ENCODE measurements around the gene OR6C2. TPM values are rescaled to one million over a fixed set of nuclear protein-coding genes. Genes with fewer than 3 reads are reported as not detected.
"Not testable (repeated sequence)": the region's sequence is repeated elsewhere in the genome, so short reads cannot be mapped to it uniquely, and the experiment has no call there.

The OR6C2 gene
- total RNA-seq, 1 donor from 2014 or later, result not detected

DNA sequence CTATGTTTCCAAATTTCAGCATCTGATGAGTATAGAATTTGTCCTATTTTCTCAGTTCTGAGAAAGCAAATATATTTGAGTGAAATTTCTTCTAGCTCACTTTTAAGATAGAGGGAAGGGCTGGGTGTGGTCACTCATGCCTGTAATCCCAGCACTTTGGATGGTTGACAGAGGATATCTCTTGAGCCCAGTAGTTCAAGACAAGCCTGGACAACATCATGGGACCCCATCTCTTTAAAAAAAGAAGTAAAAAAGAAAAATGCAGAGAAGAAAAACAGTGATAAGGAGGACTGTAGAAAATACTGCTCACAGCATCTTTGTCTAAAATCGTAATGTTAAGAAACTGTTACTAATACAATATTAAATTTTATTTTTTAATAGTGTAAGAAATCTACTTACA, 28.4 kb downstream of the OR6C2 start:
- no peak overlapping the region for H3K4me3 ChIP-seq (ENCODE audit: low read depth, low read length)
- no peak for DNase-seq (ENCODE audit: low read depth)
- H3K27me3 ChIP-seq (ENCODE audit: control insufficient read depth, insufficient read depth, low read length), result no peaks in the 10 kb centered on the region
- H3K36me3 ChIP-seq (ENCODE audit: control insufficient read depth, insufficient read depth, low read length), result no peaks in the 10 kb centered on the region
- TF ChIP-seq, protein P1, sequence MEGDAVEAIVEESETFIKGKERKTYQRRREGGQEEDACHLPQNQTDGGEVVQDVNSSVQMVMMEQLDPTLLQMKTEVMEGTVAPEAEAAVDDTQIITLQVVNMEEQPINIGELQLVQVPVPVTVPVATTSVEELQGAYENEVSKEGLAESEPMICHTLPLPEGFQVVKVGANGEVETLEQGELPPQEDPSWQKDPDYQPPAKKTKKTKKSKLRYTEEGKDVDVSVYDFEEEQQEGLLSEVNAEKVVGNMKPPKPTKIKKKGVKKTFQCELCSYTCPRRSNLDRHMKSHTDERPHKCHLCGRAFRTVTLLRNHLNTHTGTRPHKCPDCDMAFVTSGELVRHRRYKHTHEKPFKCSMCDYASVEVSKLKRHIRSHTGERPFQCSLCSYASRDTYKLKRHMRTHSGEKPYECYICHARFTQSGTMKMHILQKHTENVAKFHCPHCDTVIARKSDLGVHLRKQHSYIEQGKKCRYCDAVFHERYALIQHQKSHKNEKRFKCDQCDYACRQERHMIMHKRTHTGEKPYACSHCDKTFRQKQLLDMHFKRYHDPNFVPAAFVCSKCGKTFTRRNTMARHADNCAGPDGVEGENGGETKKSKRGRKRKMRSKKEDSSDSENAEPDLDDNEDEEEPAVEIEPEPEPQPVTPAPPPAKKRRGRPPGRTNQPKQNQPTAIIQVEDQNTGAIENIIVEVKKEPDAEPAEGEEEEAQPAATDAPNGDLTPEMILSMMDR (IDR thresholded peaks at IDR 0.05; ENCODE audit: insufficient read depth, low read length, poor library complexity, severe bottlenecking), result no peak

DNA sequence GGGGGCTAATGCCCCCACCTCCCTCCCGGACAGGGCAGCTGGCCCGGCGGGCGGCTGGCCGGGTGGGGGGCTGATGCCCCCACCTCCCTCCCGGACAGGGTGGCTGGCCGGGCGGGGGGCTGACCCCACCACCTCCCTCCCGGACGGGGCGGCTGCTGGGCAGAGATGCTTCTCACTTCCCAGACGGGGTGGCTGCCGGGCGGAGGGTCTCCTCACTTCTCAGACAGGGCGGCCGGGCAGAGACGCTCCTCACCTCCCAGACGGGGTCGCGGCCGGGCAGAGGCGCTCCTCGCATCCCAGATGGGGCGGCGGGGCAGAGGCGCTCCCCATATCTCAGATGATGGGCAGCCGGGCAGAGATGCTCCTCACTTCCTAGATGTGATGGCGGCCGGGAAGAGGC, 35.3 kb downstream of the OR6C2 start:
- H3K27me3 ChIP-seq (ENCODE audit: control insufficient read depth, insufficient read depth, low read length); H3K36me3 ChIP-seq (ENCODE audit: control insufficient read depth, insufficient read depth, low read length); DNase-seq (ENCODE audit: low read depth); H3K4me3 ChIP-seq (ENCODE audit: low read depth, low read length): not testable (repeated sequence)

DNA sequence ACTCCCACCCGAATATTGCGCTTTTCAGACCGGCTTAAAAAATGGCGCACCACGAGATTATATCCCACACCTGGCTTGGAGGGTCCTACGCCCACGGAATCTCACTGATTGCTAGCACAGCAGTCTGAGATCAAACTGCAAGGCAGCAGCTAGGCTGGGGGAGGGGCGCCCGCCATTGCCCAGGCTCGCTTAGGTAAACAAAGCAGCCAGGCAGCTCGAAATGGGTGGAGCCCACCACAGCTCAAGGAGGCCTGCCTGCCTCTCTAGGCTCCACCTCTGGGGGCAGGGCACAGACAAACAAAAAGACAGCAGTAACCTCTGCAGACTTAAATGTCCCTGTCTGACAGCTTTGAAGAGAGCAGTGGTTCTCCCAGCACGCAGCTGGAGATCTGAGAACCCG, 40.4 kb downstream of the OR6C2 start:
- H3K27me3 ChIP-seq (ENCODE audit: control insufficient read depth, insufficient read depth, low read length); DNase-seq (ENCODE audit: low read depth); H3K4me3 ChIP-seq (ENCODE audit: low read depth, low read length); H3K36me3 ChIP-seq (ENCODE audit: control insufficient read depth, insufficient read depth, low read length): not testable (repeated sequence)

DNA sequence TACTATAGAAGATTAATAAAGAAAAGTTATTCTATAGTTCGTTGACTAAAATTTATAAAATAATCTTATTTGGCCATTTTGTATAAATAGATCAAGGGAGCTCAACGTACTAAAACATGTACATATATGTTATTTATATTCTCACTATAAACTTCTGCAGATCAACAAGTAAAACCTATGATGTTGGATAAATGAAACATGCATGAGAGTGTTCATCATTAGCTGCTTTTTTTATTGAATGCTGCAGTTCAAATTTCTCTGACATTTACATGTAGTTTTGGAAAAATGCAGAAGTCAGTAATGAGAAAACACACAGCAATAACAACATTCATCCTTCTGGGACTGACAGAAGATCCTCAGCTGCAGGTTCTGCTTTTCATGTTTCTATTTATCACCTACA, 48.2 kb downstream of the OR6C2 start, which contains the start of gene OR6C68:
TSS of gene OR6C68 (plus strand) at position 301 of the 400 bp plus-strand sequence. CDS start at position 301, 0 bp downstream.
- TF ChIP-seq, protein P1 (IDR thresholded peaks at IDR 0.05; ENCODE audit: insufficient read depth, low read length, poor library complexity, severe bottlenecking), result no peak
- Histone ChIP-seq H3K4me3 (ENCODE audit: low read depth, low read length) (no peak within 1 kb of the TSS), H3K27me3 (ENCODE audit: control insufficient read depth, insufficient read depth, low read length) (no peaks in the 10 kb centered on the region), H3K36me3 (ENCODE audit: control insufficient read depth, insufficient read depth, low read length) (no peaks in the 10 kb centered on the region)
- no peak for DNase-seq (ENCODE audit: low read depth)

DNA sequence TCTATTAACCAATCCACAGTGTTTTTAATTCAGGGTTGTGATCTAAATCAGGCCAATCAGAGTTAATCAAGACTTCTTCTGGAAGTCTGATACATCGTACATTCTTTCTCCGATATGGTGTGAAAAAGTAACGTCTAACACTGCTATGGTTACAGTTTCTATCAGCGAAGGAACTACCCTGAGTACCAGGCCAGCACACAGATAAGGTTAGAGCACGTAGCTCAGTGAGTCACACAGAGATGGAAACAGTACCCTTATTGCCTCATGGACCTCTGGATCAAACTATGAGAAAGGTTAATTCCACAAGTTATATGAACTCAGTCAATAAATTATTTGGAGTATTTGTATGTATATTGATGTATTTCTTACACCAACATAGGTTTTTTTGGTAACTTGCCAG, 51.6 kb downstream of the OR6C2 start:
- no peaks in the 10 kb centered on the region for H3K27me3 ChIP-seq (ENCODE audit: control insufficient read depth, insufficient read depth, low read length)
- H3K36me3 ChIP-seq (ENCODE audit: control insufficient read depth, insufficient read depth, low read length), result no peaks in the 10 kb centered on the region
- no peak overlapping the region for H3K4me3 ChIP-seq (ENCODE audit: low read depth, low read length)
- TF ChIP-seq, protein P1 (IDR thresholded peaks at IDR 0.05; ENCODE audit: insufficient read depth, low read length, poor library complexity, severe bottlenecking), result no peak
- no peak for DNase-seq (ENCODE audit: low read depth)

DNA sequence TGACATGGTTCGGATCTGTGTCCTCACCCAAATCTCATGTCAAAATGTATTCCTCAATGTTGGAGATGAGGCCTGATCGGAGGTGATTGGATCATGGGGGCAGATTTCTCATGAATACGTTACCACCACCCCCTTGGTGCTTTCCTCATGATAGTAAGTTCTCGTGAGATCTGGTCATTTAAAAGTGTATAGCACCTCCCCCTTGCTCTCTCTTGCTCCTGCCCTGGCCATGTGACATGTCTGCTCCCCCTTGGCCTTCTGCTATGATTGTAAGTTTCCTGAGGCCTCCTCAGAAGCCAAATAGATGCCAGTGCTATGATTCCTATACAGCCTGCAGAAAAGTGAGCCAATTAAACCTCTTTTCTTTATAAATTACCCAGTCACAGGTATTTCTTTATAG, 55.4 kb downstream of the OR6C2 start:
- H3K27me3 ChIP-seq (ENCODE audit: control insufficient read depth, insufficient read depth, low read length), result no peaks in the 10 kb centered on the region
- TF ChIP-seq, protein P1 (IDR thresholded peaks at IDR 0.05; ENCODE audit: insufficient read depth, low read length, poor library complexity, severe bottlenecking), result no peak
- H3K4me3 ChIP-seq (ENCODE audit: low read depth, low read length), result no peak overlapping the region
- H3K36me3 ChIP-seq (ENCODE audit: control insufficient read depth, insufficient read depth, low read length), result no peaks in the 10 kb centered on the region
- DNase-seq (ENCODE audit: low read depth), result no peak

DNA sequence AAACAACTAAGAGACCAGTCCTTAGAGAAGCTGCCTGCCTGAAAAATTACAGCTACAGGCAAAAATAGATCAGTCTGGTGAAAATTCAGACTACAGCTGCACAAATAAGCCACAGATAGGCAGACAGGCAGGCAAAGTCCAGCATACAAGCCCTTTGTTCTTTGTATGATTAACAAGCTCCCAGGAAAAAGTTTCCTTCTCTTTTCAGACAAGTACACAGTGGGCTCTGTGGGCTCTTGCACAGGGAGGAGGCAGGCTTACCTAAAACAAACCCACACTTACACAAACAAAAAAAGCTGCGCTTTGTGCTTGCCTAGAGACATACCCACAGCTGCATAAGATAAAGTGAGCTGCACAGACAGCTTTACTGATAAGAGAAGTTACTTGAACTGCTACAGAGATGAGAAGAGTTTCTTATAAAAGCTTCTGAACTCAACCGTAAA, 56.0 kb downstream of the OR6C2 start:
- H3K36me3 ChIP-seq (ENCODE audit: control insufficient read depth, insufficient read depth, low read length), result no peaks in the 10 kb centered on the region
- no peaks in the 10 kb centered on the region for H3K27me3 ChIP-seq (ENCODE audit: control insufficient read depth, insufficient read depth, low read length)
- DNase-seq (ENCODE audit: low read depth), result no peak
- no peak overlapping the region for H3K4me3 ChIP-seq (ENCODE audit: low read depth, low read length)
- TF ChIP-seq, protein P1 (IDR thresholded peaks at IDR 0.05; ENCODE audit: insufficient read depth, low read length, poor library complexity, severe bottlenecking), result no peak
